ENCODE results near the gene EFNA5. TPM values are rescaled to one million over a fixed set of nuclear protein-coding genes. Genes with fewer than 3 reads are reported as not detected.

Gene EFNA5
- total and polyA plus RNA-seq, 2 donors from 2014 or later: 5.9 to 54.4 TPM

GRCh38 chr5:107463731-107464130, 207.0 kb downstream of the EFNA5 start:
- H3K4me3 ChIP-seq (ENCODE audit: low read length in 3 of 3): no peak overlapping the region
- peak overlapping the region in 1 of 3 donors; percentile 16 for H3K9ac ChIP-seq (ENCODE audit: low read length in 3 of 3)
- peak overlapping the region in 1 of 2 donors; percentile 56 for H3K27ac ChIP-seq (ENCODE audit: low read depth in 2 of 2, low read length in 2 of 2)
- DNase-seq: no peak
- no peak for TF ChIP-seq CTCF (IDR thresholded peaks at IDR 0.05; ENCODE audit: borderline replicate concordance, extremely low read depth, insufficient read depth)
- no peaks in the 10 kb centered on the region for H3K36me3 ChIP-seq (ENCODE audit: control insufficient read depth in 2 of 3, insufficient read depth in 3 of 3, low read length in 3 of 3)
- H3K4me1 ChIP-seq (ENCODE audit: control insufficient read depth in 2 of 3, insufficient read depth in 2 of 3, low read depth in 1 of 3, low read length in 3 of 3): peaks cover 7 to 10% (median 9%) of the 10 kb centered on the region in 3 donors
- intact Hi-C loops (cut with DNase I): no loop called here
- peak; percentile 17 for FAIRE-seq
- no peaks in the 10 kb centered on the region for H3K9me3 ChIP-seq (ENCODE audit: control insufficient read depth in 2 of 3, insufficient read depth in 1 of 3, low read length in 3 of 3)
- no peaks in the 10 kb centered on the region for H3K27me3 ChIP-seq (ENCODE audit: control insufficient read depth, insufficient read depth, low read length)

- Histone ChIP-seq H3K9ac (ENCODE audit: low read length in 3 of 3) (no peak overlapping the region), H3K9me3 (ENCODE audit: control insufficient read depth in 2 of 3, insufficient read depth in 1 of 3, low read length in 3 of 3) (no peaks in the 10 kb centered on the region), H3K4me3 (ENCODE audit: low read length in 3 of 3) (no peak overlapping the region), H3K27ac (ENCODE audit: low read depth in 2 of 2, low read length in 2 of 2) (peak overlapping the region in 1 of 2 donors; percentile 15), H3K27me3 (ENCODE audit: control insufficient read depth, insufficient read depth, low read length) (no peaks in the 10 kb centered on the region), H3K4me1 (ENCODE audit: control insufficient read depth in 2 of 3, insufficient read depth in 2 of 3, low read depth in 1 of 3, low read length in 3 of 3) (peaks cover 8 to 10% (median 9%) of the 10 kb centered on the region in 3 donors), H3K36me3 (ENCODE audit: control insufficient read depth in 2 of 3, insufficient read depth in 3 of 3, low read length in 3 of 3) (no peaks in the 10 kb centered on the region)
- no peak for DNase-seq
- FAIRE-seq: no peak
- no peak for TF ChIP-seq CTCF (IDR thresholded peaks at IDR 0.05; ENCODE audit: borderline replicate concordance, extremely low read depth, insufficient read depth)
- intact Hi-C loops (cut with DNase I): no loop called here
Observed at GRCh38 chr5:107461770-107462169, 209.0 kb downstream of the EFNA5 start.

GRCh38 chr5:107460789-107461188, 209.9 kb downstream of the EFNA5 start:
- TF ChIP-seq CTCF (IDR thresholded peaks at IDR 0.05; ENCODE audit: borderline replicate concordance, extremely low read depth, insufficient read depth): no peak
- no peak for FAIRE-seq
- intact Hi-C loops (cut with DNase I): no loop called here

GRCh38 chr5:107459605-107460004, 211.1 kb downstream of the EFNA5 start:
- Histone ChIP-seq H3K4me3 (ENCODE audit: low read length in 3 of 3) (no peak overlapping the region), H3K27me3 (ENCODE audit: control insufficient read depth, insufficient read depth, low read length) (no peaks in the 10 kb centered on the region), H3K27ac (ENCODE audit: low read depth in 2 of 2, low read length in 2 of 2) (no peak overlapping the region), H3K9ac (ENCODE audit: low read length in 3 of 3) (no peak overlapping the region), H3K36me3 (ENCODE audit: control insufficient read depth in 2 of 3, insufficient read depth in 3 of 3, low read length in 3 of 3) (no peaks in the 10 kb centered on the region), H3K9me3 (ENCODE audit: control insufficient read depth in 2 of 3, insufficient read depth in 1 of 3, low read length in 3 of 3) (no peaks in the 10 kb centered on the region), H3K4me1 (ENCODE audit: control insufficient read depth in 2 of 3, insufficient read depth in 2 of 3, low read depth in 1 of 3, low read length in 3 of 3) (peaks cover 4% of the 10 kb centered on the region in 3 donors)
- no peak for DNase-seq
- TF ChIP-seq CTCF (IDR thresholded peaks at IDR 0.05; ENCODE audit: borderline replicate concordance, extremely low read depth, insufficient read depth): no peak
- intact Hi-C loops (cut with DNase I): no loop called here
- FAIRE-seq: no peak

More at GRCh38 chr5:107460789-107461188, 209.9 kb downstream of the EFNA5 start:
- no peak for DNase-seq
- no peaks in the 10 kb centered on the region for H3K36me3 ChIP-seq (ENCODE audit: control insufficient read depth in 2 of 3, insufficient read depth in 3 of 3, low read length in 3 of 3)
- H3K4me3 ChIP-seq (ENCODE audit: low read length in 3 of 3): no peak overlapping the region
- H3K9ac ChIP-seq (ENCODE audit: low read length in 3 of 3): no peak overlapping the region
- no peak overlapping the region for H3K27ac ChIP-seq (ENCODE audit: low read depth in 2 of 2, low read length in 2 of 2)
- H3K9me3 ChIP-seq (ENCODE audit: control insufficient read depth in 2 of 3, insufficient read depth in 1 of 3, low read length in 3 of 3): no peaks in the 10 kb centered on the region
- H3K4me1 ChIP-seq (ENCODE audit: control insufficient read depth in 2 of 3, insufficient read depth in 2 of 3, low read depth in 1 of 3, low read length in 3 of 3): peaks cover 2 to 6% (median 4%) of the 10 kb centered on the region in 3 donors
- H3K27me3 ChIP-seq (ENCODE audit: control insufficient read depth, insufficient read depth, low read length): no peaks in the 10 kb centered on the region

Data from kidney (tissue), 14 donors.